HepG2 (cell line): ENCODE results near the gene SEPHS2. TPM values are rescaled to one million over a fixed set of nuclear protein-coding genes. Genes with fewer than 3 reads are reported as not detected.
A peak's percentile ranks its signal among the peaks of the same experiment; 100 is the strongest.

Experiments
- ATAC-seq: fragments of 200-7000 bp; cut with Tn5 transposase; 3 replicates; pipeline ENCODE4 v1.9.1; 2020; ENCODE audit warnings: mild to moderate bottlenecking, moderate library complexity
- BruUV-seq: library from RNA; stranded (reverse); fragments of 400-500 nt; replicated peaks from 2 replicates; lab custom pipeline; 2021; lab: Mats Ljungman, UMichigan
- CTCF ChIA-PET: fragments of 300-600 bp; formaldehyde crosslinking; extraction: SDS; loops from one replicate; lab custom pipeline; 2021; ENCODE audit warnings: low total read pairs, inconsistent platforms, low intra/inter-chr PET ratio; lab: Yijun Ruan, JAX
- POLR2A ChIA-PET: fragments of 350-600 bp; sonication (Branson Sonifier 250); formaldehyde crosslinking; loops from one replicate; lab custom pipeline; 2020; ENCODE audit warnings: antibody characterized with exemption, inconsistent platforms; lab: Yijun Ruan, JAX
- DNase-seq: peaks from one replicate; pipeline ENCODE4 v3.0.0-alpha.2; 2015; ENCODE audit warnings: low spot score
- FAIRE-seq: peaks from 3 replicates; lab custom pipeline; 2011; peaks lifted over from hg19 to GRCh38; lab: Jason Lieb, UNC
- H2AFZ ChIP-seq: one replicate; pipeline ENCODE4 v1.6.1; 2011; ENCODE audit warnings: low read length, inconsistent platforms
- H3K27ac ChIP-seq: fragments of 300-600 bp; 3 replicates; pipeline ENCODE4 v1.8.0; 2011; ENCODE audit warnings: mixed run types, mild to moderate bottlenecking, mixed read lengths, low read length, inconsistent platforms; ENCODE audit not compliant: insufficient read depth; ENCODE audit errors: extremely low read length
- H3K27me3 ChIP-seq, 2 experiments: fragments of 200-600 bp in 1 of 2; 2 replicates in 1 of 2; 3 replicates in 1 of 2; pipeline versions ENCODE4 v1.6.0 to v1.8.0; 2011; ENCODE audit warnings: low read length in 2 of 2, mild to moderate bottlenecking in 2 of 2, moderate library complexity in 2 of 2, inconsistent platforms in 1 of 2; ENCODE audit not compliant: insufficient read depth in 2 of 2, control insufficient read depth in 1 of 2
- H3K36me3 ChIP-seq, 2 experiments: fragments of 200-600 bp in 1 of 2; replicated peaks in 1 of 2; 2 replicates in 1 of 2; 3 replicates in 1 of 2; pipeline versions ENCODE4 v1.5.1 to v1.8.0; 2011; ENCODE audit warnings: low read length in 2 of 2, inconsistent platforms in 1 of 2; ENCODE audit not compliant: insufficient read depth in 2 of 2, control insufficient read depth in 1 of 2
- H3K4me1 ChIP-seq: 2 replicates; pipeline ENCODE4 v1.5.1; 2012; ENCODE audit warnings: low read length, inconsistent platforms; ENCODE audit not compliant: insufficient read depth
- H3K4me2 ChIP-seq: 2 replicates; pipeline ENCODE4 v1.6.0; 2011; ENCODE audit warnings: low read depth, low read length, inconsistent platforms
- H3K4me3 ChIP-seq, 3 experiments: fragments of 200-600 bp in 1 of 3; sonication (generic), shearing (Covaris generic) in 1 of 3; replicated peaks in 1 of 3; 2 replicates each; pipeline ENCODE4 v1.5.1; 2011 to 2016; ENCODE audit warnings: low read length in 3 of 3, inconsistent platforms in 2 of 3, low read depth in 2 of 3, mild to moderate bottlenecking in 2 of 3, control low read depth in 1 of 3, mixed read lengths in 1 of 3; ENCODE audit not compliant: insufficient read depth in 1 of 3
- H3K79me2 ChIP-seq: one replicate; pipeline ENCODE4 v1.6.1; 2011; ENCODE audit warnings: low read length, inconsistent platforms; ENCODE audit not compliant: insufficient read depth
- H3K9ac ChIP-seq: 2 replicates; pipeline ENCODE4 v1.6.0; 2011; ENCODE audit warnings: mild to moderate bottlenecking, low read depth, low read length, inconsistent platforms; ENCODE audit not compliant: insufficient read depth
- H3K9me3 ChIP-seq: 2 replicates; pipeline ENCODE4 v1.5.1; 2012; ENCODE audit warnings: mild to moderate bottlenecking, low read length
- H4K20me1 ChIP-seq: 2 replicates; pipeline ENCODE4 v1.6.0; 2011; ENCODE audit warnings: inconsistent platforms, mild to moderate bottlenecking, low read length, moderate library complexity; ENCODE audit not compliant: insufficient read depth
- EHMT2 ChIP-seq: fragments of 200-600 bp; sonication (generic); IDR thresholded peaks from 2 replicates; pipeline ENCODE4 v1.7.0; 2017; ENCODE audit warnings: antibody characterized with exemption, low read depth, low read length, borderline replicate concordance
- FOXK1 ChIP-seq: sonication (generic); formaldehyde crosslinking; IDR thresholded peaks from 2 replicates; pipeline ENCODE4 v1.4.0; 2020; ENCODE audit warnings: low read depth, missing genetic modification reagents, borderline replicate concordance
- ISX ChIP-seq: sonication (generic); formaldehyde crosslinking; conservative IDR thresholded peaks from 2 replicates; pipeline ENCODE4 v1.5.0; 2020; ENCODE audit warnings: missing genetic modification reagents
- KDM1A ChIP-seq: IDR thresholded peaks from 2 replicates; pipeline ENCODE4 v1.6.1; 2016; ENCODE audit warnings: missing compliant biosample characterization
- MIER3 ChIP-seq: IDR thresholded peaks from 2 replicates; pipeline ENCODE4 v1.6.1; 2016; ENCODE audit warnings: missing compliant biosample characterization, borderline replicate concordance
- SIX4 ChIP-seq: sonication (generic); formaldehyde crosslinking; IDR thresholded peaks from 2 replicates; pipeline ENCODE4 v1.4.0; 2020; ENCODE audit warnings: missing genetic modification reagents
- SP4 ChIP-seq: sonication (generic); formaldehyde crosslinking; IDR thresholded peaks from 2 replicates; pipeline ENCODE4 v1.8.1; 2023; ENCODE audit warnings: mild to moderate bottlenecking, missing genetic modification reagents
- SRSF4 ChIP-seq: fragments of 200-400 bp; formaldehyde crosslinking; IDR thresholded peaks from one replicate; pipeline ENCODE4 v1.6.1; 2018; ENCODE audit warnings: mild to moderate bottlenecking, low read depth, low read length, moderate library complexity; ENCODE audit not compliant: poor library complexity, severe bottlenecking
- TAF1 ChIP-seq: sonication (generic); formaldehyde crosslinking; IDR thresholded peaks from 2 replicates; pipeline ENCODE4 v1.4.0; 2020; ENCODE audit warnings: missing genetic modification reagents
- YY1 ChIP-seq: IDR thresholded peaks from 2 replicates; pipeline ENCODE4 v1.6.1; 2011; ENCODE audit warnings: low read length, low read depth, moderate library complexity, mild to moderate bottlenecking; ENCODE audit not compliant: insufficient read depth, insufficient replicate concordance
- ZBTB21 ChIP-seq: sonication (generic); formaldehyde crosslinking; IDR thresholded peaks from 2 replicates; pipeline ENCODE4 v1.4.0; 2020; ENCODE audit warnings: missing genetic modification reagents
- ZNF569 ChIP-seq: sonication (generic); formaldehyde crosslinking; IDR thresholded peaks from 2 replicates; pipeline ENCODE4 v1.5.0; 2020; ENCODE audit warnings: mild to moderate bottlenecking, missing genetic modification reagents, moderate library complexity, borderline replicate concordance
- ZNF746 ChIP-seq: sonication (generic); formaldehyde crosslinking; IDR thresholded peaks from 2 replicates; pipeline ENCODE4 v1.8.0; 2022; ENCODE audit warnings: mild to moderate bottlenecking, missing genetic modification reagents
- ZNF883 ChIP-seq: sonication (generic); formaldehyde crosslinking; IDR thresholded peaks from 2 replicates; pipeline ENCODE4 v1.5.1; 2020; ENCODE audit warnings: mild to moderate bottlenecking, missing genetic modification reagents; ENCODE audit errors: not compliant biosample characterization
- WGBS: methylation state at CpG from one replicate; pipeline ENCODE4 v1.1.6; 2017; ENCODE audit warnings: low lambda C conversion rate; 5-methylcytosine and 5-hydroxymethylcytosine counted together
- in situ Hi-C: cut with HindIII; loops from 2 replicates; pipeline ENCODE4 v1.10.0; 2017; ENCODE audit warnings: low pct_unique_long_range_greater_than_20kb; ENCODE audit not compliant: extremely low pct_ligation_motif_present
- intact Hi-C: fragments of 100-400 bp; cut with micrococcal nuclease; formaldehyde crosslinking; loops from one replicate; pipeline ENCODE4 v1.10.0; 2022; ENCODE audit not compliant: unreplicated experiment
- polyA plus RNA-seq, 8 experiments: library from polyadenylated mRNA; depleted of rRNA in 3 of 8; stranded (reverse) in 7 of 8; unstranded in 1 of 8; fragments of >200 nt; fragmentation: Illumina TruSeq in 4 of 8; extraction: Trizol in 4 of 8; gene quantifications; 2 replicates each; pipeline versions ENCODE4 v1.2.1 to v1.2.3, GENCODE V29; 2011 to 2016; ENCODE audit warnings: low read depth in 4 of 8, missing spikeins in 1 of 8, mixed read lengths in 1 of 8; ENCODE audit not compliant: insufficient read depth in 1 of 8
- total RNA-seq, 5 experiments: library from RNA; depleted of rRNA; stranded (reverse); fragments of >200 nt; fragmentation: Illumina TruSeq; extraction: Trizol; gene quantifications; 2 replicates each; pipeline ENCODE4 v1.2.3, GENCODE V29; 2016; ENCODE audit warnings: low read depth in 1 of 5
- TF ChIP-seq, protein P1 (sequence below): sonication (generic); formaldehyde crosslinking; IDR thresholded peaks from 2 replicates; pipeline ENCODE4 v1.4.0; 2020; ENCODE audit warnings: missing genetic modification reagents
- TF ChIP-seq, protein P2 (sequence below): sonication (generic); formaldehyde crosslinking; IDR thresholded peaks from 2 replicates; pipeline ENCODE4 v1.9.0; 2021; ENCODE audit warnings: missing genetic modification reagents, borderline replicate concordance
- TF ChIP-seq, protein P3 (sequence below): sonication (generic); formaldehyde crosslinking; IDR thresholded peaks from 2 replicates; pipeline ENCODE4 v1.5.0; 2020; ENCODE audit warnings: mild to moderate bottlenecking, missing genetic modification reagents, moderate library complexity

The SEPHS2 gene
- total and polyA plus RNA-seq, 2 of the 13 experiments (the other 11 are each of a cell fraction or from before 2014, with no cell fraction given), result 20.7 to 127 TPM

GRCh38 chr16:30430428-30430970, 15.2 kb downstream of the SEPHS2 start:
- H4K20me1 ChIP-seq, result no peaks in the 10 kb centered on the region
- in situ Hi-C loops (loop anchor here (10.0 kb wide), 1 partner anchor 174 kb away; no protein-coding TSS in a partner anchor), intact Hi-C loops (loop anchor here (1.0 to 2.0 kb wide), 4 partner anchors 96 to 198 kb away; partner anchors contain the start of genes ZNF747 and ZNF768)
- H2AFZ ChIP-seq, result peak overlapping the region; percentile 79
- WGBS, result 38% methylated on average over 18 of the region's 19 CpGs
- peaks cover 56% of the 10 kb centered on the region for H3K4me1 ChIP-seq
- BruUV-seq, result no TSS peak
- ChIA-PET POLR2A (interaction anchor here (0.8 to 2.3 kb wide), 38 partner anchors 10 to 290 kb away, joined by 3 to 50 read pairs (median 8); partner anchors contain the start of genes CD2BP2, FBRS, TBC1D10B and ZNF48), CTCF (interaction anchor here (0.7 to 1.9 kb wide), 9 partner anchors 15 to 198 kb away, joined by 3 to 13 read pairs (median 4); partner anchors contain the start of genes SEPHS2, ZNF48 and ZNF747)
- no peaks in the 10 kb centered on the region for H3K9me3 ChIP-seq
- peak overlapping the region; percentile 2 to 84 (median 28); a peak in 5 of 6 replicates for H3K4me3 ChIP-seq
- peaks cover 0 to 5% of the 10 kb centered on the region in 2 experiments; a peak in 2 of 5 replicates for H3K27me3 ChIP-seq
- DNase-seq, result peak; percentile 77
- H3K4me2 ChIP-seq, result peak overlapping the region; percentile 78
- H3K36me3 ChIP-seq, result peaks cover 8 to 14% of the 10 kb centered on the region in 2 experiments; a peak in 4 of 5 replicates
- H3K9ac ChIP-seq, result peak overlapping the region; percentile 46
- H3K27ac ChIP-seq, result peak overlapping the region; percentile 55
- FAIRE-seq, result no peak
- peak; percentile 76 for ATAC-seq
- peaks cover 26% of the 10 kb centered on the region for H3K79me2 ChIP-seq
- TF ChIP-seq EHMT2 (no peak), KDM1A (CRISPR knock-in tag) (0 out of 2 replicates have a peak, but pooled peaks have one; percentile 48), ZBTB21 (CRISPR knock-in tag) (no peak), YY1 (peak; percentile 75), ZNF746 (CRISPR knock-in tag) (peak; percentile 79), FOXK1 (CRISPR knock-in tag) (no peak), SRSF4 (no peak), ISX (CRISPR knock-in tag) (0 out of 2 replicates have a peak, but pooled peaks have one; percentile 81), MIER3 (CRISPR knock-in tag) (no peak; the same call in 1 of the 2 replicates), ZNF569 (CRISPR knock-in tag) (no peak), ZNF883 (peak; percentile 26), TAF1 (CRISPR knock-in tag) (peak; percentile 9; the same call in 1 of the 2 replicates), SIX4 (CRISPR knock-in tag) (no peak), SP4 (CRISPR knock-in tag) (no peak)
- TF ChIP-seq, protein P1, sequence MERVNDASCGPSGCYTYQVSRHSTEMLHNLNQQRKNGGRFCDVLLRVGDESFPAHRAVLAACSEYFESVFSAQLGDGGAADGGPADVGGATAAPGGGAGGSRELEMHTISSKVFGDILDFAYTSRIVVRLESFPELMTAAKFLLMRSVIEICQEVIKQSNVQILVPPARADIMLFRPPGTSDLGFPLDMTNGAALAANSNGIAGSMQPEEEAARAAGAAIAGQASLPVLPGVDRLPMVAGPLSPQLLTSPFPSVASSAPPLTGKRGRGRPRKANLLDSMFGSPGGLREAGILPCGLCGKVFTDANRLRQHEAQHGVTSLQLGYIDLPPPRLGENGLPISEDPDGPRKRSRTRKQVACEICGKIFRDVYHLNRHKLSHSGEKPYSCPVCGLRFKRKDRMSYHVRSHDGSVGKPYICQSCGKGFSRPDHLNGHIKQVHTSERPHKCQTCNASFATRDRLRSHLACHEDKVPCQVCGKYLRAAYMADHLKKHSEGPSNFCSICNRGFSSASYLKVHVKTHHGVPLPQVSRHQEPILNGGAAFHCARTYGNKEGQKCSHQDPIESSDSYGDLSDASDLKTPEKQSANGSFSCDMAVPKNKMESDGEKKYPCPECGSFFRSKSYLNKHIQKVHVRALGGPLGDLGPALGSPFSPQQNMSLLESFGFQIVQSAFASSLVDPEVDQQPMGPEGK (CRISPR knock-in tag), result no peak; the same call in 1 of the 2 replicates
- TF ChIP-seq, protein P2, sequence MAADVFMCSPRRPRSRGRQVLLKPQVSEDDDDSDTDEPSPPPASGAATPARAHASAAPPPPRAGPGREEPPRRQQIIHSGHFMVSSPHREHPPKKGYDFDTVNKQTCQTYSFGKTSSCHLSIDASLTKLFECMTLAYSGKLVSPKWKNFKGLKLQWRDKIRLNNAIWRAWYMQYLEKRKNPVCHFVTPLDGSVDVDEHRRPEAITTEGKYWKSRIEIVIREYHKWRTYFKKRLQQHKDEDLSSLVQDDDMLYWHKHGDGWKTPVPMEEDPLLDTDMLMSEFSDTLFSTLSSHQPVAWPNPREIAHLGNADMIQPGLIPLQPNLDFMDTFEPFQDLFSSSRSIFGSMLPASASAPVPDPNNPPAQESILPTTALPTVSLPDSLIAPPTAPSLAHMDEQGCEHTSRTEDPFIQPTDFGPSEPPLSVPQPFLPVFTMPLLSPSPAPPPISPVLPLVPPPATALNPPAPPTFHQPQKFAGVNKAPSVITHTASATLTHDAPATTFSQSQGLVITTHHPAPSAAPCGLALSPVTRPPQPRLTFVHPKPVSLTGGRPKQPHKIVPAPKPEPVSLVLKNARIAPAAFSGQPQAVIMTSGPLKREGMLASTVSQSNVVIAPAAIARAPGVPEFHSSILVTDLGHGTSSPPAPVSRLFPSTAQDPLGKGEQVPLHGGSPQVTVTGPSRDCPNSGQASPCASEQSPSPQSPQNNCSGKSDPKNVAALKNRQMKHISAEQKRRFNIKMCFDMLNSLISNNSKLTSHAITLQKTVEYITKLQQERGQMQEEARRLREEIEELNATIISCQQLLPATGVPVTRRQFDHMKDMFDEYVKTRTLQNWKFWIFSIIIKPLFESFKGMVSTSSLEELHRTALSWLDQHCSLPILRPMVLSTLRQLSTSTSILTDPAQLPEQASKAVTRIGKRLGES (CRISPR knock-in tag), result 0 out of 2 replicates have a peak, but pooled peaks have one; percentile 42
- TF ChIP-seq, protein P3, sequence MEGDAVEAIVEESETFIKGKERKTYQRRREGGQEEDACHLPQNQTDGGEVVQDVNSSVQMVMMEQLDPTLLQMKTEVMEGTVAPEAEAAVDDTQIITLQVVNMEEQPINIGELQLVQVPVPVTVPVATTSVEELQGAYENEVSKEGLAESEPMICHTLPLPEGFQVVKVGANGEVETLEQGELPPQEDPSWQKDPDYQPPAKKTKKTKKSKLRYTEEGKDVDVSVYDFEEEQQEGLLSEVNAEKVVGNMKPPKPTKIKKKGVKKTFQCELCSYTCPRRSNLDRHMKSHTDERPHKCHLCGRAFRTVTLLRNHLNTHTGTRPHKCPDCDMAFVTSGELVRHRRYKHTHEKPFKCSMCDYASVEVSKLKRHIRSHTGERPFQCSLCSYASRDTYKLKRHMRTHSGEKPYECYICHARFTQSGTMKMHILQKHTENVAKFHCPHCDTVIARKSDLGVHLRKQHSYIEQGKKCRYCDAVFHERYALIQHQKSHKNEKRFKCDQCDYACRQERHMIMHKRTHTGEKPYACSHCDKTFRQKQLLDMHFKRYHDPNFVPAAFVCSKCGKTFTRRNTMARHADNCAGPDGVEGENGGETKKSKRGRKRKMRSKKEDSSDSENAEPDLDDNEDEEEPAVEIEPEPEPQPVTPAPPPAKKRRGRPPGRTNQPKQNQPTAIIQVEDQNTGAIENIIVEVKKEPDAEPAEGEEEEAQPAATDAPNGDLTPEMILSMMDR (CRISPR knock-in tag), result peak; percentile 80
